IMR-90 (cell line): ENCODE results near the gene MAPKAPK2. TPM values are rescaled to one million over a fixed set of nuclear protein-coding genes. Genes with fewer than 3 reads are reported as not detected.
A peak's percentile ranks its signal among the peaks of the same experiment; 100 is the strongest.

Source experiments
- ATAC-seq: fragments of 200-7000 bp; cut with Tn5 transposase; 2 replicates; pipeline ENCODE4 v1.9.1; 2020; ENCODE audit warnings: low read depth, mild to moderate bottlenecking, moderate library complexity
- BruUV-seq: library from RNA; stranded (reverse); fragments of 400-500 nt; replicated peaks from 2 replicates; lab custom pipeline; 2021; lab: Mats Ljungman, UMichigan
- CTCF ChIA-PET: fragments of 300-600 bp; formaldehyde crosslinking; extraction: SDS; loops from one replicate; lab custom pipeline; 2021; ENCODE audit warnings: antibody characterized with exemption; lab: Yijun Ruan, JAX
- POLR2A ChIA-PET: fragments of 300-600 bp; sonication (Branson Sonifier 250); formaldehyde crosslinking; loops from one replicate; lab custom pipeline; 2022; ENCODE audit warnings: antibody characterized with exemption; ENCODE audit not compliant: unreplicated experiment; lab: Charles Lee
- DNase-seq: peaks from one replicate; pipeline ENCODE4 v3.0.0; 2013
- H2AFZ ChIP-seq: replicated peaks from 2 replicates; pipeline ENCODE3; 2013; ENCODE audit warnings: low read length, mild to moderate bottlenecking; ENCODE audit not compliant: poor library complexity
- H2AK5ac ChIP-seq: 2 replicates; pipeline ENCODE4 v1.6.1; 2013; ENCODE audit warnings: low read depth, low read length, inconsistent platforms
- H2AK9ac ChIP-seq: replicated peaks from 2 replicates; pipeline ENCODE3; 2013; ENCODE audit warnings: mild to moderate bottlenecking, low read depth, low read length, moderate library complexity; ENCODE audit not compliant: poor library complexity
- H2BK120ac ChIP-seq: 2 replicates; pipeline ENCODE4 v1.6.1; 2013; ENCODE audit warnings: low read depth, low read length, inconsistent platforms
- H2BK15ac ChIP-seq: 3 replicates; pipeline ENCODE4 v1.6.1; 2013; ENCODE audit warnings: low read depth, low read length, inconsistent platforms
- H2BK20ac ChIP-seq: 2 replicates; pipeline ENCODE4 v1.6.1; 2013; ENCODE audit warnings: low read depth, mild to moderate bottlenecking, inconsistent platforms, low read length, moderate library complexity
- H2BK5ac ChIP-seq: 2 replicates; pipeline ENCODE4 v1.6.1; 2013; ENCODE audit warnings: mild to moderate bottlenecking, low read depth, low read length, inconsistent platforms; ENCODE audit not compliant: poor library complexity, severe bottlenecking
- H3K14ac ChIP-seq: replicated peaks from 2 replicates; pipeline ENCODE4 v1.6.1; 2013; ENCODE audit warnings: low read depth, low read length, inconsistent platforms
- H3K18ac ChIP-seq: 2 replicates; pipeline ENCODE4 v1.6.1; 2013; ENCODE audit warnings: low read depth, low read length, control low read depth
- H3K23ac ChIP-seq: 2 replicates; pipeline ENCODE4 v1.6.1; 2013; ENCODE audit warnings: low read depth, low read length, inconsistent platforms
- H3K27ac ChIP-seq: 2 replicates; pipeline ENCODE4 v1.5.1; 2013; ENCODE audit warnings: mild to moderate bottlenecking, control low read depth, low read length; ENCODE audit not compliant: insufficient read depth
- H3K27me3 ChIP-seq: 2 replicates; pipeline ENCODE4 v1.6.1; 2013; ENCODE audit warnings: low read length; ENCODE audit not compliant: control insufficient read depth, insufficient read depth
- H3K36me3 ChIP-seq: 2 replicates; pipeline ENCODE4 v1.6.1; 2013; ENCODE audit warnings: low read length, mixed read lengths; ENCODE audit not compliant: control insufficient read depth, insufficient read depth
- H3K4ac ChIP-seq: 2 replicates; pipeline ENCODE4 v1.6.1; 2013; ENCODE audit warnings: low read depth, low read length, inconsistent platforms
- H3K4me1 ChIP-seq: 2 replicates; pipeline ENCODE4 v1.6.1; 2013; ENCODE audit warnings: low read length, mixed read lengths; ENCODE audit not compliant: control insufficient read depth, insufficient read depth
- H3K4me2 ChIP-seq: 2 replicates; pipeline ENCODE4 v1.6.1; 2013; ENCODE audit warnings: low read depth, mild to moderate bottlenecking, control low read depth, low read length, moderate library complexity
- H3K4me3 ChIP-seq: 2 replicates; pipeline ENCODE4 v1.5.1; 2013; ENCODE audit warnings: low read depth, mild to moderate bottlenecking, control low read depth, low read length, moderate library complexity; ENCODE audit not compliant: insufficient read depth
- H3K56ac ChIP-seq: 2 replicates; pipeline ENCODE4 v1.6.1; 2013; ENCODE audit warnings: low read length, inconsistent platforms; ENCODE audit not compliant: insufficient read depth; ENCODE audit errors: extremely low read depth
- H3K79me1 ChIP-seq, 2 experiments: 2 replicates each; pipeline ENCODE4 v1.6.1; 2013; ENCODE audit warnings: low read length in 2 of 2, inconsistent platforms in 1 of 2, low read depth in 1 of 2
- H3K9ac ChIP-seq: 2 replicates; pipeline ENCODE4 v1.6.1; 2013; ENCODE audit warnings: low read depth, low read length, control low read depth
- H3K9me1 ChIP-seq: 2 replicates; pipeline ENCODE4 v1.6.1; 2013; ENCODE audit warnings: low read length, inconsistent platforms; ENCODE audit not compliant: insufficient read depth
- H3K9me3 ChIP-seq: 2 replicates; pipeline ENCODE4 v1.6.1; 2013; ENCODE audit warnings: low read length; ENCODE audit not compliant: control insufficient read depth, insufficient read depth
- H4K20me1 ChIP-seq: 2 replicates; pipeline ENCODE4 v1.6.1; 2013; ENCODE audit warnings: low read length, inconsistent platforms; ENCODE audit not compliant: insufficient read depth
- H4K5ac ChIP-seq: 2 replicates; pipeline ENCODE4 v1.6.1; 2013; ENCODE audit warnings: mild to moderate bottlenecking, low read depth, low read length, control low read depth
- H4K8ac ChIP-seq, 2 experiments: 2 replicates each; pipeline ENCODE4 v1.6.1; 2013; ENCODE audit warnings: low read depth in 2 of 2, low read length in 2 of 2, control low read depth in 1 of 2, inconsistent platforms in 1 of 2
- H4K91ac ChIP-seq: 2 replicates; pipeline ENCODE4 v1.6.1; 2013; ENCODE audit warnings: low read depth, low read length, inconsistent platforms; ENCODE audit not compliant: insufficient read depth
- SMC3 ChIP-seq: fragments of 150-350 bp; IDR thresholded peaks from 2 replicates; pipeline ENCODE4 v1.6.1; 2016; ENCODE audit warnings: low read depth, mild to moderate bottlenecking, antibody characterized with exemption, low read length, moderate library complexity
- WGBS, 2 experiments: methylation state at CpG; one replicate each; pipeline versions ENCODE4 v1.1.5 to v1.1.7; 2013; ENCODE audit warnings: missing lambda C conversion rate in 2 of 2; ENCODE audit not compliant: insufficient read length in 1 of 2; ENCODE audit errors: extremely low coverage in 2 of 2; 5-methylcytosine and 5-hydroxymethylcytosine counted together
- dilution Hi-C: fragments of 300-500 bp; cut with HindIII; formaldehyde crosslinking; loops from one replicate; pipeline ENCODE4 v1.14.3; 2018; ENCODE audit warnings: low sequenced_read_pairs; ENCODE audit not compliant: unreplicated experiment
- in situ Hi-C: fragments of 300-500 bp; cut with MboI; formaldehyde crosslinking; loops from 3 replicates; pipeline ENCODE4 v1.14.3; 2019; ENCODE audit warnings: low sequenced_read_pairs, inconsistent platforms, mixed read lengths
- intact Hi-C: fragments of 100-400 bp; cut with micrococcal nuclease; formaldehyde crosslinking; loops from 2 replicates; pipeline ENCODE4 v1.10.0; 2022
- polyA plus RNA-seq, 3 experiments: library from polyadenylated mRNA; depleted of rRNA; stranded (reverse); fragments of >200 nt; gene quantifications; 2 replicates each; pipeline ENCODE4 v1.2.3, GENCODE V29; 2012; ENCODE audit warnings: low replicate concordance in 1 of 3
- total RNA-seq: library from RNA; depleted of rRNA; stranded (reverse); fragments of >200 nt; gene quantifications from 2 replicates; pipeline ENCODE4 v1.2.3, GENCODE V29; 2012

Gene MAPKAPK2
- total and polyA plus RNA-seq, 2 of the 4 experiments (the other 2 are of a cell fraction), result 56.5 to 66.4 TPM

- no peak for ATAC-seq
- in situ Hi-C loops (no loop called here), dilution Hi-C loops (no loop called here), intact Hi-C loops (no loop called here)
- Histone ChIP-seq H3K23ac (no peak overlapping the region), H2BK15ac (no peak overlapping the region), H3K4me1 (peaks cover 41% of the 10 kb centered on the region), H4K8ac (no peak overlapping the region), H3K27ac (no peak overlapping the region), H3K9me1 (peaks cover 67% of the 10 kb centered on the region), H3K27me3 (no peaks in the 10 kb centered on the region), H3K4me2 (no peak overlapping the region), H3K36me3 (peaks cover 3% of the 10 kb centered on the region), H4K20me1 (peaks cover 100% of the 10 kb centered on the region), H2AK5ac (no peak overlapping the region), H2AFZ (no peak overlapping the region), H3K79me1 (peaks cover 18 to 100% of the 10 kb centered on the region in 2 experiments), H3K56ac (no peak overlapping the region), H3K9me3 (no peaks in the 10 kb centered on the region), H3K14ac (no peak overlapping the region; the same call in 1 of the 2 replicates), H2AK9ac (peak overlapping the region; percentile 18), H3K18ac (no peak overlapping the region), H4K91ac (no peak overlapping the region), H4K5ac (no peak overlapping the region), H3K4ac (no peak overlapping the region), H2BK20ac (no peak overlapping the region), H2BK120ac (no peak overlapping the region), H3K4me3 (no peak overlapping the region), H3K9ac (no peak overlapping the region), H2BK5ac (no peak overlapping the region)
- no TSS peak for BruUV-seq
- DNase-seq, result no peak
- TF ChIP-seq SMC3, result no peak
- 100% methylated on average over 1 of the region's 1 CpG; no CpG with 5 or more reads in 1 of the 2 experiments for WGBS, 2 experiments
- ChIA-PET CTCF (no interaction called here), POLR2A (no interaction called here)
Observed at GRCh38 chr1:206702803-206703202, 18.1 kb downstream of the MAPKAPK2 start.
